ENCODE data around the gene ZSWIM2.

The ZSWIM2 gene

DNA sequence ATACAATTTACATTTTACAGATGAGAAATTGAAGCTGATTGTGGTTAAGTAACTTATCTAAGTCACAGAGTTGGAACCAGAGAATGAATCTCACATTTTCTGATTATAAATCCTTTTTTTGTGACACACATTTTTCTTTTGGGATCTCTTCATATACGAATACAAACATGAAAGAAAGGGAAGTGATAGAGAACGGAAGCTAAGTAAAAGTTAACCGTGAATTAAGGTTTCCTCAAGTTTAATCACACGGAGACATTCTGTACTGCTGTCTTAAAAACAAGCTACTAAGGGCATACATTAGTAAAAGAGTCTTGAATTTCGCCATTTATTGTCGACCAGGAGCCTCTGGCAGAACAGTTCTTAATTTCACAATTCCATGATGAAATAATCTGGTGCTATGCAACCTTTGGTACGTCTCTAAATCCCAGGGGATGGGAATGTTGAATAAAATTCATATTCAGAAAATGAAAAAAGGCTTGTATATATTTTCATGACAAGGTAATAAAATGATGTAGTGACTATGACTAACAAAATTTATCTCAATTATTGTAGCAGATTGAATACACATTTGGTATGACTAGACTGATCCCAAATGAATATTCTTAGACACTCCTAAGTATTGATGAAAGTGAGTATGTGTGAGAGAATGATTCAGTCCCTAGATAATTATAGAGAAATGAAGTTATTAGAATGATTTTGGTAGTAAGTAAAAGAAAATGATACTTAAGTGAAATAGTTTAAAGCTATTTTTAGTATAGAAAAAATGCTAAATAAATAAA is 40.3 kb upstream of the ZSWIM2 start:
- TF ChIP-seq, protein P1, sequence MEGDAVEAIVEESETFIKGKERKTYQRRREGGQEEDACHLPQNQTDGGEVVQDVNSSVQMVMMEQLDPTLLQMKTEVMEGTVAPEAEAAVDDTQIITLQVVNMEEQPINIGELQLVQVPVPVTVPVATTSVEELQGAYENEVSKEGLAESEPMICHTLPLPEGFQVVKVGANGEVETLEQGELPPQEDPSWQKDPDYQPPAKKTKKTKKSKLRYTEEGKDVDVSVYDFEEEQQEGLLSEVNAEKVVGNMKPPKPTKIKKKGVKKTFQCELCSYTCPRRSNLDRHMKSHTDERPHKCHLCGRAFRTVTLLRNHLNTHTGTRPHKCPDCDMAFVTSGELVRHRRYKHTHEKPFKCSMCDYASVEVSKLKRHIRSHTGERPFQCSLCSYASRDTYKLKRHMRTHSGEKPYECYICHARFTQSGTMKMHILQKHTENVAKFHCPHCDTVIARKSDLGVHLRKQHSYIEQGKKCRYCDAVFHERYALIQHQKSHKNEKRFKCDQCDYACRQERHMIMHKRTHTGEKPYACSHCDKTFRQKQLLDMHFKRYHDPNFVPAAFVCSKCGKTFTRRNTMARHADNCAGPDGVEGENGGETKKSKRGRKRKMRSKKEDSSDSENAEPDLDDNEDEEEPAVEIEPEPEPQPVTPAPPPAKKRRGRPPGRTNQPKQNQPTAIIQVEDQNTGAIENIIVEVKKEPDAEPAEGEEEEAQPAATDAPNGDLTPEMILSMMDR (IDR thresholded peaks at IDR 0.05; ENCODE audit: low read depth, low read length): no peak
- DNase-seq: no peak

DNA sequence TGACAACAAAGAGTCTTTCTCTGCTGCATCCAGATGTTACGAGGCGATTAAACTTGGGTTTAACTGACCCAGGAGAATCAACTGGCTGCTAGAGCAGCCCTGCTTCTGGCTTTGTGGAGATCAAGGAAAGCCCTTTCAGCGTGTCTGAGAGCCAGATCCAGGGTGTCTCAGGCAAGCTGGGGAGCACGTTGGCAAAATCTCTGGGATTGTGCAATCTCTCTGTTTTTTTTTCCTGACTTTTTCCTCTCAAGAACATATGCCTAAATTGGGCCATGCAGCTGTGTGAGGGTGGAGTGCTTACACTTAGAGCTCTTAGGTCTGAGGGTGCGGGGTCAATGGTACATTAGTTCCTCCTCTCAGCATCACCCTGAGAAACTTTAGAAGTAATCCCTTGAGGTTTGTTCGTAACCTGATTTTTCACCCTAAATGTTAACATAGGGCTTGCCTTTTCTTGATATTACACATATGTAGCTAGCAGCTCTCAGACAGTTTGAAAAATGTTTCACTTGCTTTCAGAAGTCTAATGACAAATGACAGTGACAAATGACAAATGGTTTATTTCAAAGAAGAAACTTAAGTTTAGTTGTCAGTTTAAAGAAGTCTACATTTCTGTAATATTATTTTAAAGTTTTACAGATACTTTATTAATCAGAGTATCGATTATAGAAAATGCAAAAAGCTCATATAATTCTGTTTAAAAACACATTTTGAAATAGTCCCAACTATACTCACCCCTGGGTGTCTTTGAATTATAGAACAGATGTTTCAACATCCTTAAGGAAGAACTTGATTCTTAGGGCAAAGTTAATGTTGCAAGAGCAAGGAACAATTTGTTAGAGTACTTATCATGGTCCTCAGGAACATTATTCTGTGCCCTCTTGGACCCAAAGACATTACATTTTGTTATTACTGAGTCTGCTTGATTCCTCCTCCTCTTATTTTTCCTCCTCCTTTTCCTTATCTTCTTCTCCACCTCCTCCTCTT is 38.4 kb upstream of the ZSWIM2 start:
- H3K27me3 ChIP-seq: no peaks in the 10 kb centered on the region
- TF ChIP-seq, protein P1 (IDR thresholded peaks at IDR 0.05; ENCODE audit: low read depth, low read length): no peak
- no peaks in the 10 kb centered on the region for H3K36me3 ChIP-seq
- H3K4me1 ChIP-seq: no peaks in the 10 kb centered on the region
- no peaks in the 10 kb centered on the region for H3K9me3 ChIP-seq
- DNase-seq: no peak
- no peak overlapping the region for H3K4me3 ChIP-seq (ENCODE audit: low read depth, low read length)

More for the DNA sequence above, 40.3 kb upstream of the ZSWIM2 start:
- no peaks in the 10 kb centered on the region for H3K9me3 ChIP-seq
- no peaks in the 10 kb centered on the region for H3K4me1 ChIP-seq
- H3K27me3 ChIP-seq: no peaks in the 10 kb centered on the region
- H3K36me3 ChIP-seq: no peaks in the 10 kb centered on the region
- H3K4me3 ChIP-seq (ENCODE audit: low read depth, low read length): no peak overlapping the region

DNA sequence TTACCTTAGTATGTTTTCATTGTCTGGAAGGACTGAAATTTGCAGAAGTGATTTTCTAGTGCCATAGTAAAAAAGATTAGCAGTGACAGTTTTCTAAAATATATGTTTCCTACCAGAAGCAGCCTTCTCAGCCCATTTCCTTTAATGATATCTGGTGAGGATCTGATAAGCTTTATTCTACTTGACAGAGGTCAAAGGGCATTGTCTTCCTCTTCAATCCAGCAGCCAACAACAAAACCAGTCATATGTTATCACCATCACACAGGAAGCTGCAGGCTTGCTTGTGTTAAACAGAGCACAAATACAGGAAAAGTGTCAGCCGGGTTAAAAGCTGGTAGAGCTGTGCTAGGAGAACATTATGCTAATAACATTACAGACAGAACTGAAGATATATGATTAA is 35.6 kb upstream of the ZSWIM2 start:
- Histone ChIP-seq H3K27me3 (no peaks in the 10 kb centered on the region), H3K4me3 (ENCODE audit: low read depth, low read length) (no peak overlapping the region), H3K4me1 (no peaks in the 10 kb centered on the region), H3K9me3 (no peaks in the 10 kb centered on the region), H3K36me3 (no peaks in the 10 kb centered on the region)
- peak; percentile 18 for DNase-seq
- TF ChIP-seq, protein P1 (IDR thresholded peaks at IDR 0.05; ENCODE audit: low read depth, low read length): no peak

DNA sequence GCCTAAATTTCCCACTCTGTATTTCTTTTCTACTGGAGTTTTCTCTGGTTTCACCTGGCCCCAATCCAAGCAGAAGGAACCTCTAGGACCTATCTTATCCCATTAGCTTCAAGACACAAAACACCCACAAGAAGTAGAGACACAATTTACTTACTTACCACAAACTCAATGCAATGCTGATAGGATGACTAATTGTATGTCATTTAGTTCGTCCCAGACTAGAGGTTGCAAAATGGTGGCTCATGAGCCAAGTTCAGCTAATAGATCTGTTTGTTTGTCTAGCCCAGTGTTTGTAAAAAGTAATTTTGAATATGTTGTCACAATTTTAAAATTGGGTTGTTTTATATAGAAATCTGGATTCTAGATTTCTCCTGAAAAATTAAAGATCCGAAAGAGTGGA is 34.7 kb upstream of the ZSWIM2 start:
- no peaks in the 10 kb centered on the region for H3K27me3 ChIP-seq
- TF ChIP-seq, protein P1 (IDR thresholded peaks at IDR 0.05; ENCODE audit: low read depth, low read length): no peak
- H3K36me3 ChIP-seq: no peaks in the 10 kb centered on the region
- H3K4me1 ChIP-seq: no peaks in the 10 kb centered on the region
- H3K4me3 ChIP-seq (ENCODE audit: low read depth, low read length): no peak overlapping the region
- no peak for DNase-seq
- no peaks in the 10 kb centered on the region for H3K9me3 ChIP-seq

DNA sequence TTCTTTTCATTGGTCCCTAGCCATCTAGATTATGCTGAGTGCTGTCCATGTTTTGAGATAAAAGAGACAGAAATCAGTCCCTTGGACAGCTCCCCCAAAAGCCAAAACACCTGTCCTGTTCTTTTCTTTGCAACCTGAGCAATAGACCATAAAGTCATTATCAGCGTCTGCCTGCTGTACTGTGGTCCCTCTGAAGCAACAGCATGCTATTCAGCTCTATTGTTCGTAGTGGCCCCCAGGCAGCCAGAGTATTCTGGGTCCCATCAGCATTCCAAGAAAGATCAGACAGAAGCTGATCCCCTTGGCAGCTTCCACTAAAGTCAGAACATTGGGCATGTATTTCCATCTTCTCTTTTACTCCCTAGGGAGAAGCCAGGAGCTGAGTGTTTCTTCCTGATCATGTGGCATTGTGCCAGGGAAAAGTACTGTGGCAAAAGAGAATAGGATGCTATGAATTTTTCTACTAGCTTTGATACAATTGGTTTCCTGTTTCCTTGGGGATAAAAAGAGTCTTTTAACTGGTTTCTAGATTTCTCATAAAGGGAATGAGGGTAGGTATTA is 33.6 kb upstream of the ZSWIM2 start:
- DNase-seq: peak; percentile 36
- H3K4me1 ChIP-seq: no peaks in the 10 kb centered on the region
- no peaks in the 10 kb centered on the region for H3K36me3 ChIP-seq
- TF ChIP-seq, protein P1 (IDR thresholded peaks at IDR 0.05; ENCODE audit: low read depth, low read length): no peak
- H3K4me3 ChIP-seq (ENCODE audit: low read depth, low read length): no peak overlapping the region
- H3K27me3 ChIP-seq: no peaks in the 10 kb centered on the region
- H3K9me3 ChIP-seq: no peaks in the 10 kb centered on the region

All from BE2C (cell line).